ENCODE results near the gene ABCG5.

DNA sequence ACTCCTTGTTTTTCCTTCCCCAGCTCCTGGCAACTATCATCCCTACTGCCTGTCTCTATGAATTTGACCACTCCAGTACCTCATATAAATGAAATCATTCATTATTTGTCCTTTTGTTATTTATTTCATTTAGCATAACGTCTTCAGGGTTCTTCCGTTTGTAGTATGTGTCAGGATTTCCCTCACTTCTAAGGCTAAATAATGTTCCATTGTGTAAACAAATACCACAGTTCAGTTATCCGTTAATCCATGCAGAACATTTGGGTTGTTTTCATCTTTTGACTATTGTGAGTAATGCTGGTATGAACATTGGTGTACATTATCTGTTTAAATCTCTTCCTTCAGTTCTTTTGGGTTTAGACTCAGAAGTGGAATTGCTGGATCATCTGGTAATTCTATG, 46.0 kb downstream of the ABCG5 start:
- TF ChIP-seq, protein P1, sequence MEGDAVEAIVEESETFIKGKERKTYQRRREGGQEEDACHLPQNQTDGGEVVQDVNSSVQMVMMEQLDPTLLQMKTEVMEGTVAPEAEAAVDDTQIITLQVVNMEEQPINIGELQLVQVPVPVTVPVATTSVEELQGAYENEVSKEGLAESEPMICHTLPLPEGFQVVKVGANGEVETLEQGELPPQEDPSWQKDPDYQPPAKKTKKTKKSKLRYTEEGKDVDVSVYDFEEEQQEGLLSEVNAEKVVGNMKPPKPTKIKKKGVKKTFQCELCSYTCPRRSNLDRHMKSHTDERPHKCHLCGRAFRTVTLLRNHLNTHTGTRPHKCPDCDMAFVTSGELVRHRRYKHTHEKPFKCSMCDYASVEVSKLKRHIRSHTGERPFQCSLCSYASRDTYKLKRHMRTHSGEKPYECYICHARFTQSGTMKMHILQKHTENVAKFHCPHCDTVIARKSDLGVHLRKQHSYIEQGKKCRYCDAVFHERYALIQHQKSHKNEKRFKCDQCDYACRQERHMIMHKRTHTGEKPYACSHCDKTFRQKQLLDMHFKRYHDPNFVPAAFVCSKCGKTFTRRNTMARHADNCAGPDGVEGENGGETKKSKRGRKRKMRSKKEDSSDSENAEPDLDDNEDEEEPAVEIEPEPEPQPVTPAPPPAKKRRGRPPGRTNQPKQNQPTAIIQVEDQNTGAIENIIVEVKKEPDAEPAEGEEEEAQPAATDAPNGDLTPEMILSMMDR (IDR thresholded peaks at IDR 0.05), result no peak
- no peak for TF ChIP-seq POLR2AphosphoS5 (IDR thresholded peaks at IDR 0.05)

Measured in suprapubic skin (tissue), 3 donors.